ENCODE data around the gene ERBB4.

- TF ChIP-seq CTCF (IDR thresholded peaks at IDR 0.05) (no peak), POLR2A (IDR thresholded peaks at IDR 0.05) (no peak)
These were observed 460.5 kb downstream of the ERBB4 start for GRCh38 chr2:212078103-212078502.

Data from esophagus squamous epithelium (tissue), 4 donors.